Measurements from ENCODE around the gene BFAR.
"Not testable (repeated sequence)": the region's sequence is repeated elsewhere in the genome, so short reads cannot be mapped to it uniquely, and the experiment has no call there.

Gene BFAR

DNA sequence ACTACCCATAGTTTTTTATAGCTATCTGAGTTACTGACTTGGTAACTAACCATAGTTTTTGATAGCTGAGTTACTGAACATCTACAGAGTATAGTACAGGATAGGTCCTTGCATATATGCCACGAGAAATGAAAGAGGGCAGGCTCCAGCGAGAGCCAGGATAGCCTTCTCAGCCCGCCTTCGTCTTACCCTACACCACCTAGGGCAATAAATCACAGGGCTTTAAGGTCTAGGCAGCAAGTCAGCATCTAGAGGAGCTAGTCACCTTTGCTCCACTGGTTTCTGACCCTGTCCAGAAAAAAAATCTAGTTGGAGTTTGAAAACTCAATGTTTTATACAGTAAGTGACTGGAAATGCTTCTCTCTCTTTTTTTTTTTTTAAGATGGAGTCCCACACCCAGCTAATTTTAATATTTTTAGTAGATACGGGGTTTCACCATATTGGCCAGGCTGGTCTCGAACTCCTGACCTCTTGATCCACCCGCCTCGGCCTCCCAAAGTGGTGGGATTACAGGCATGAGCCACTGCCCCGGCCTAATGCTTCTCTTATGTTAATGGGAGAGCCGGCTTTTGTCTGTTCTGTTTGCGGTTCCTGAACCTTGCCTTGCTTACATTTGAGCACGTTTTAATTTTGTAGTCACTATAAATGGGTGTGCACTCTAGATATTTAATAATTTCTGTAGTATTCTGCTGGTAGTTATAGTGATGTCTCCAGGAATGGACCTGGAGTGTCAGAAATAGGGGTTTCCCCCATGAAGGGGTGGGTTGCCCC, 2.8 kb downstream of the BFAR start:
- H3F3A ChIP-seq (ENCODE audit: control insufficient read depth, insufficient read depth), result peaks cover 4% of the 10 kb centered on the region; the same call in 1 of the 2 replicates
- H3K9me2 ChIP-seq (replicated peaks; ENCODE audit: control insufficient read depth, low read length), result no peaks in the 10 kb centered on the region
- H3K4me3 ChIP-seq (ENCODE audit: low read length), result no peak overlapping the region
- no peaks in the 10 kb centered on the region for H3K9me3 ChIP-seq (ENCODE audit: control insufficient read depth, insufficient read depth, low read length)
- H3K27me3 ChIP-seq (ENCODE audit: control insufficient read depth, low read length), result no peaks in the 10 kb centered on the region
- H3K79me2 ChIP-seq (ENCODE audit: control insufficient read depth, low read length), result peaks cover 92% of the 10 kb centered on the region
- no peak overlapping the region for H3K27ac ChIP-seq (ENCODE audit: low read depth, low read length)
- H3K4me2 ChIP-seq (ENCODE audit: low read length), result peak overlapping the region; percentile 91; the same call in 1 of the 2 replicates
- peaks cover 34% of the 10 kb centered on the region for H4K20me1 ChIP-seq (ENCODE audit: control insufficient read depth, insufficient read depth, low read depth, low read length)
- TF ChIP-seq EZH2phosphoT487 (IDR thresholded peaks at IDR 0.05; ENCODE audit: borderline replicate concordance, low read length), result no peak
- TF ChIP-seq, protein P1, sequence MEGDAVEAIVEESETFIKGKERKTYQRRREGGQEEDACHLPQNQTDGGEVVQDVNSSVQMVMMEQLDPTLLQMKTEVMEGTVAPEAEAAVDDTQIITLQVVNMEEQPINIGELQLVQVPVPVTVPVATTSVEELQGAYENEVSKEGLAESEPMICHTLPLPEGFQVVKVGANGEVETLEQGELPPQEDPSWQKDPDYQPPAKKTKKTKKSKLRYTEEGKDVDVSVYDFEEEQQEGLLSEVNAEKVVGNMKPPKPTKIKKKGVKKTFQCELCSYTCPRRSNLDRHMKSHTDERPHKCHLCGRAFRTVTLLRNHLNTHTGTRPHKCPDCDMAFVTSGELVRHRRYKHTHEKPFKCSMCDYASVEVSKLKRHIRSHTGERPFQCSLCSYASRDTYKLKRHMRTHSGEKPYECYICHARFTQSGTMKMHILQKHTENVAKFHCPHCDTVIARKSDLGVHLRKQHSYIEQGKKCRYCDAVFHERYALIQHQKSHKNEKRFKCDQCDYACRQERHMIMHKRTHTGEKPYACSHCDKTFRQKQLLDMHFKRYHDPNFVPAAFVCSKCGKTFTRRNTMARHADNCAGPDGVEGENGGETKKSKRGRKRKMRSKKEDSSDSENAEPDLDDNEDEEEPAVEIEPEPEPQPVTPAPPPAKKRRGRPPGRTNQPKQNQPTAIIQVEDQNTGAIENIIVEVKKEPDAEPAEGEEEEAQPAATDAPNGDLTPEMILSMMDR (IDR thresholded peaks at IDR 0.05; ENCODE audit: low read depth, low read length, poor library complexity, severe bottlenecking), result no peak
- peaks cover 33% of the 10 kb centered on the region for H3K4me1 ChIP-seq (ENCODE audit: control insufficient read depth, low read length)
- H3K36me3 ChIP-seq (ENCODE audit: control insufficient read depth, low read length), result peaks cover 65% of the 10 kb centered on the region

DNA sequence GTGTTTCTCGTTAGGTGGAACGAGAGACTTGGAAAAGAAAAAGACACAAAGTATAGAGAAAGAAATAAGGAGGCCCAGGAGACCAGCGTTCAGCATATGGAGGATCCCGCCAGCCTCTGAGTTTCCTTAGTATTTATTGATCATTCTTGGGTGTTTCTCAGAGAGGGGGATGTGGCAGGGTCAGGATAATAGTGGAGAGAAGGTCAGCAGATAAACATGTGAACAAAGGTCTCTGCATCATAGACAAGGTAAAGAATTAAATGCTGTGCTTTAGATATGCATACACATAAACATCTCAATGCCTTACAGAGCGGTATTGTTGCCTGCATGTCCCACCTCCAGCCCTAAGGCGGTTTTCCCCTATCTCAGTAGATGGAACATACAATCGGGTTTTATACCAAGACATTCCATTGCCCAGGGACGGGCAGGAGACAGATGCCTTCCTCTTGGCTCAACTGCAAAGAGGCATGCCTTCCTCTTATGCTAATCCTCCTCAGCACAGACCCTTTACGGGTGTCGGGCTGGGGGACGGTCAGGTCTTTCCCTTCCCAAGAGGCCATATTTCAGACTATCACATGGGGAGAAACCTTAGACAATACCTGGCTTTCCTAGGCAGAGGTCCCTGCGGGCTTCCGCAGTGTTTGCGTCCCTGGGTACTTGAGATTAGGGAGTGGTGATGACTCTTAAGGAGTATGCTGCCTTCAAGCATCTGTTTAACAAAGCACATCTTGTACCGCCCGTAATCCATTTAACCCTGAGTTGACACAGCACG, 3.6 kb downstream of the BFAR start:
- not testable (repeated sequence) for H3K4me3 ChIP-seq (ENCODE audit: low read length); H3K9me3 ChIP-seq (ENCODE audit: control insufficient read depth, insufficient read depth, low read length); H3K27ac ChIP-seq (ENCODE audit: low read depth, low read length); H3K27me3 ChIP-seq (ENCODE audit: control insufficient read depth, low read length); H3K4me2 ChIP-seq (ENCODE audit: low read length); H3F3A ChIP-seq (ENCODE audit: control insufficient read depth, insufficient read depth); H3K9me2 ChIP-seq (replicated peaks; ENCODE audit: control insufficient read depth, low read length)
- Histone ChIP-seq H3K79me2 (ENCODE audit: control insufficient read depth, low read length) (peaks cover 98% of the 10 kb centered on the region), H3K4me1 (ENCODE audit: control insufficient read depth, low read length) (peaks cover 27% of the 10 kb centered on the region), H4K20me1 (ENCODE audit: control insufficient read depth, insufficient read depth, low read depth, low read length) (peaks cover 35% of the 10 kb centered on the region), H3K36me3 (ENCODE audit: control insufficient read depth, low read length) (peaks cover 70% of the 10 kb centered on the region)

- peaks cover 35% of the 10 kb centered on the region for H4K20me1 ChIP-seq (ENCODE audit: control insufficient read depth, insufficient read depth, low read depth, low read length)
- peaks cover 71% of the 10 kb centered on the region for H3K36me3 ChIP-seq (ENCODE audit: control insufficient read depth, low read length)
- not testable (repeated sequence) for H3F3A ChIP-seq (ENCODE audit: control insufficient read depth, insufficient read depth); H3K27me3 ChIP-seq (ENCODE audit: control insufficient read depth, low read length); H3K4me2 ChIP-seq (ENCODE audit: low read length); H3K4me3 ChIP-seq (ENCODE audit: low read length); H3K27ac ChIP-seq (ENCODE audit: low read depth, low read length); H3K9me3 ChIP-seq (ENCODE audit: control insufficient read depth, insufficient read depth, low read length); H3K9me2 ChIP-seq (replicated peaks; ENCODE audit: control insufficient read depth, low read length)
- H3K4me1 ChIP-seq (ENCODE audit: control insufficient read depth, low read length), result peaks cover 21% of the 10 kb centered on the region
- peaks cover 98% of the 10 kb centered on the region for H3K79me2 ChIP-seq (ENCODE audit: control insufficient read depth, low read length)
Observed at GRCh38 chr16:14636951-14637240, 4.1 kb downstream of the BFAR start.

GRCh38 chr16:14640538-14640937, 7.8 kb downstream of the BFAR start:
- H3K36me3 ChIP-seq (ENCODE audit: control insufficient read depth, low read length), result peaks cover 85% of the 10 kb centered on the region

More at GRCh38 chr16:14640538-14640937, 7.8 kb downstream of the BFAR start:
- TF ChIP-seq, protein P1 (IDR thresholded peaks at IDR 0.05; ENCODE audit: low read depth, low read length, poor library complexity, severe bottlenecking), result no peak
- no peak for TF ChIP-seq EZH2phosphoT487 (IDR thresholded peaks at IDR 0.05; ENCODE audit: borderline replicate concordance, low read length)
- Histone ChIP-seq H3F3A (ENCODE audit: control insufficient read depth, insufficient read depth) (no peaks in the 10 kb centered on the region), H3K4me1 (ENCODE audit: control insufficient read depth, low read length) (peaks cover 2% of the 10 kb centered on the region; the same call in 1 of the 2 replicates), H3K79me2 (ENCODE audit: control insufficient read depth, low read length) (peaks cover 100% of the 10 kb centered on the region), H3K9me3 (ENCODE audit: control insufficient read depth, insufficient read depth, low read length) (no peaks in the 10 kb centered on the region), H3K4me2 (ENCODE audit: low read length) (no peak overlapping the region), H3K27me3 (ENCODE audit: control insufficient read depth, low read length) (no peaks in the 10 kb centered on the region), H3K9me2 (replicated peaks; ENCODE audit: control insufficient read depth, low read length) (no peaks in the 10 kb centered on the region), H3K4me3 (ENCODE audit: low read length) (no peak overlapping the region), H4K20me1 (ENCODE audit: control insufficient read depth, insufficient read depth, low read depth, low read length) (peaks cover 20% of the 10 kb centered on the region), H3K27ac (ENCODE audit: low read depth, low read length) (no peak overlapping the region)

Measured in DOHH2 (cell line).